Measurements from ENCODE around the gene B4GALT6. TPM values are rescaled to one million over a fixed set of nuclear protein-coding genes. Genes with fewer than 3 reads are reported as not detected.

The B4GALT6 gene
- total and polyA plus RNA-seq, 2 of the 13 experiments (the other 11 are each of a cell fraction or from before 2014, with no cell fraction given): 1.9 to 3.3 TPM

DNA sequence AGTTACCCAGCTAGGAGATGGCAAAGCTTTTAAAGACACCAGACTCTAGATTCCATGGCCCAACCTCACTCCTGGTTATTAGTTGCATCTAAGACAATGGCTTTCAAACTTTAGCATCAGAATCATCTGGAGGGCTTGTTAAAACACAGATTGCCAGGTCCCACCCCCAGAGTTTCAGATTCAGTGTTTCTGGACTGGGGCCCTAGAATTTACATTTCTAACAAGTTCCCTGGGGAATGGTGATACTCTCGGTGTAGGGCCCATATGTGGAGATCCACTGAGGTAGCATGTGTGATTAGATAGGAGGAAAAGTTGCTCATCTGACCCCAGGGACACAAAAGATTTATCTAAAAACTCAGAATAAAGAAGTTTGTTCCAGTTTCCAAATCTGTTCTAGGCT is 107.2 kb downstream of the B4GALT6 start (continued):
- no peak for TF ChIP-seq ZNF747 (CRISPR knock-in tag; IDR thresholded peaks at IDR 0.05; ENCODE audit: borderline replicate concordance)

GRCh38 chr18:31576670-31577069 is 107.7 kb downstream of the B4GALT6 start:
- 33% methylated on average over 3 of the region's 4 CpGs for WGBS (ENCODE audit: low lambda C conversion rate)
- Histone ChIP-seq H3K27me3 (ENCODE audit: control insufficient read depth in 1 of 2, insufficient read depth in 2 of 2, low read length in 2 of 2) (no peaks in the 10 kb centered on the region), H3K4me1 (ENCODE audit: insufficient read depth, low read length) (peaks cover 70% of the 10 kb centered on the region), H4K20me1 (ENCODE audit: insufficient read depth, low read length) (no peaks in the 10 kb centered on the region), H3K4me2 (ENCODE audit: low read depth, low read length) (peak overlapping the region; percentile 8; the same call in 1 of the 2 replicates), H3K9ac (ENCODE audit: insufficient read depth, low read depth, low read length) (no peak overlapping the region), H3K27ac (ENCODE audit: extremely low read length, insufficient read depth, low read length) (no peak overlapping the region), H3K4me3 (replicated peaks in 1 of 3; ENCODE audit: insufficient read depth in 1 of 3, low read depth in 2 of 3, low read length in 3 of 3) (no peak overlapping the region), H3K79me2 (ENCODE audit: insufficient read depth, low read length) (no peaks in the 10 kb centered on the region), H3K36me3 (replicated peaks in 1 of 2; ENCODE audit: control insufficient read depth in 1 of 2, insufficient read depth in 2 of 2, low read length in 2 of 2) (no peaks in the 10 kb centered on the region), H2AFZ (ENCODE audit: low read length) (peak overlapping the region; percentile 42), H3K9me3 (ENCODE audit: low read length) (no peaks in the 10 kb centered on the region)
- intact Hi-C loops (cut with micrococcal nuclease; ENCODE audit: unreplicated experiment): no loop called here
- CTCF ChIA-PET (ENCODE audit: low intra/inter-chr PET ratio, low total read pairs): interaction anchor here (1.2 kb wide), 1 partner anchor 15 kb away, joined by 3 read pairs; the partner anchor contains the start of gene TTR
- FAIRE-seq: no peak
- peak; percentile 58 for ATAC-seq
- POLR2A ChIA-PET: interaction anchor here (1.3 to 1.9 kb wide), 3 partner anchors 10 to 29 kb away, joined by 3 to 10 read pairs (median 4); partner anchors contain the start of gene TTR
- no TSS peak for BruUV-seq (replicated peaks)
- TF ChIP-seq ZNF230 (CRISPR knock-in tag; IDR thresholded peaks at IDR 0.05): no peak
- TF ChIP-seq HCFC1 (IDR thresholded peaks at IDR 0.05; ENCODE audit: low read depth, low read length): no peak
- TF ChIP-seq GTF3A (CRISPR knock-in tag; conservative IDR thresholded peaks at IDR 0.05): no peak
- TF ChIP-seq, protein P1, sequence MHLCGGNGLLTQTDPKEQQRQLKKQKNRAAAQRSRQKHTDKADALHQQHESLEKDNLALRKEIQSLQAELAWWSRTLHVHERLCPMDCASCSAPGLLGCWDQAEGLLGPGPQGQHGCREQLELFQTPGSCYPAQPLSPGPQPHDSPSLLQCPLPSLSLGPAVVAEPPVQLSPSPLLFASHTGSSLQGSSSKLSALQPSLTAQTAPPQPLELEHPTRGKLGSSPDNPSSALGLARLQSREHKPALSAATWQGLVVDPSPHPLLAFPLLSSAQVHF (CRISPR knock-in tag; IDR thresholded peaks at IDR 0.05): no peak
- 0 out of 2 replicates have a peak, but pooled peaks have one; percentile 12 for TF ChIP-seq ZFX (CRISPR knock-in tag; IDR thresholded peaks at IDR 0.05; ENCODE audit: low read depth)
- no peak for DNase-seq (ENCODE audit: low spot score)
- in situ Hi-C loops (cut with HindIII; ENCODE audit: extremely low pct_ligation_motif_present, low pct_unique_long_range_greater_than_20kb): no loop called here

All from HepG2 (cell line).